ENCODE measurements around the gene ZBTB45. TPM values are rescaled to one million over a fixed set of nuclear protein-coding genes. Genes with fewer than 3 reads are reported as not detected.

Gene ZBTB45
- total RNA-seq, 1 experiment from 2014 or later: 19.7 TPM

- peak within 1 kb of the TSS; percentile 98 for H3K27ac Mint-ChIP-seq
- H3K4me1 Mint-ChIP-seq: peaks cover 9% of the 10 kb centered on the region
- no peaks in the 10 kb centered on the region for H3K36me3 Mint-ChIP-seq
- POLR2A ChIA-PET: interaction anchor here (0.8 to 1.2 kb wide), 2 partner anchors 24 to 44 kb away, joined by 3 to 5 read pairs; partner anchors contain the start of gene ZBTB45
- ATAC-seq: peak; percentile 86
- peak within 1 kb of the TSS; percentile 89 for H3K4me3 Mint-ChIP-seq
- no peaks in the 10 kb centered on the region; the same call in none of the 2 replicates for H3K27me3 Mint-ChIP-seq (ENCODE audit: low read depth)
- peak; percentile 96 for DNase-seq (ENCODE audit: low spot score)
- no peaks in the 10 kb centered on the region for H3K9me3 Mint-ChIP-seq
- CTCF ChIA-PET: interaction anchor here (1.0 to 1.6 kb wide), 3 partner anchors 20 to 44 kb away, joined by 4 to 7 read pairs (median 7); partner anchors contain the start of gene ZBTB45
- TF ChIP-seq ZNF671 (CRISPR knock-in tag; IDR thresholded peaks at IDR 0.05) (no peak), NR2C2 (CRISPR knock-in tag; IDR thresholded peaks at IDR 0.05) (peak; percentile 90), ZBTB43 (CRISPR knock-in tag; IDR thresholded peaks at IDR 0.05) (0 out of 2 replicates have a peak, but pooled peaks have one; percentile 14), TP53 (CRISPR knock-in tag; IDR thresholded peaks at IDR 0.05) (peak; percentile 86; the same call in 1 of the 2 replicates), ZBTB21 (CRISPR knock-in tag; IDR thresholded peaks at IDR 0.05; ENCODE audit: borderline replicate concordance) (peak; percentile 85), AR (CRISPR knock-in tag; IDR thresholded peaks at IDR 0.05) (no peak), FOXJ3 (CRISPR knock-in tag; IDR thresholded peaks at IDR 0.05; ENCODE audit: borderline replicate concordance) (no peak), ZSCAN18 (CRISPR knock-in tag; IDR thresholded peaks at IDR 0.05) (no peak), GABPB1 (CRISPR knock-in tag; IDR thresholded peaks at IDR 0.05) (peak; percentile 77), MYBL2 (CRISPR knock-in tag; IDR thresholded peaks at IDR 0.05) (0 out of 2 replicates have a peak, but pooled peaks have one; percentile 18), JUN (CRISPR knock-in tag; IDR thresholded peaks at IDR 0.05) (no peak), NR3C1 (CRISPR knock-in tag; conservative IDR thresholded peaks at IDR 0.05; ENCODE audit: low read depth) (0 out of 2 replicates have a peak, but pooled peaks have one; percentile 47), ERG (CRISPR knock-in tag; IDR thresholded peaks at IDR 0.05) (no peak), ELF4 (CRISPR knock-in tag; IDR thresholded peaks at IDR 0.05; ENCODE audit: low read depth) (no peak), ZNF281 (CRISPR knock-in tag; IDR thresholded peaks at IDR 0.05) (no peak), ETV6 (CRISPR knock-in tag; IDR thresholded peaks at IDR 0.05) (no peak), FOXK1 (CRISPR knock-in tag; IDR thresholded peaks at IDR 0.05) (peak; percentile 85; the same call in 1 of the 2 replicates), ZNF232 (CRISPR knock-in tag; IDR thresholded peaks at IDR 0.05) (0 out of 2 replicates have a peak, but pooled peaks have one; percentile 51)
- TF ChIP-seq, protein P1, sequence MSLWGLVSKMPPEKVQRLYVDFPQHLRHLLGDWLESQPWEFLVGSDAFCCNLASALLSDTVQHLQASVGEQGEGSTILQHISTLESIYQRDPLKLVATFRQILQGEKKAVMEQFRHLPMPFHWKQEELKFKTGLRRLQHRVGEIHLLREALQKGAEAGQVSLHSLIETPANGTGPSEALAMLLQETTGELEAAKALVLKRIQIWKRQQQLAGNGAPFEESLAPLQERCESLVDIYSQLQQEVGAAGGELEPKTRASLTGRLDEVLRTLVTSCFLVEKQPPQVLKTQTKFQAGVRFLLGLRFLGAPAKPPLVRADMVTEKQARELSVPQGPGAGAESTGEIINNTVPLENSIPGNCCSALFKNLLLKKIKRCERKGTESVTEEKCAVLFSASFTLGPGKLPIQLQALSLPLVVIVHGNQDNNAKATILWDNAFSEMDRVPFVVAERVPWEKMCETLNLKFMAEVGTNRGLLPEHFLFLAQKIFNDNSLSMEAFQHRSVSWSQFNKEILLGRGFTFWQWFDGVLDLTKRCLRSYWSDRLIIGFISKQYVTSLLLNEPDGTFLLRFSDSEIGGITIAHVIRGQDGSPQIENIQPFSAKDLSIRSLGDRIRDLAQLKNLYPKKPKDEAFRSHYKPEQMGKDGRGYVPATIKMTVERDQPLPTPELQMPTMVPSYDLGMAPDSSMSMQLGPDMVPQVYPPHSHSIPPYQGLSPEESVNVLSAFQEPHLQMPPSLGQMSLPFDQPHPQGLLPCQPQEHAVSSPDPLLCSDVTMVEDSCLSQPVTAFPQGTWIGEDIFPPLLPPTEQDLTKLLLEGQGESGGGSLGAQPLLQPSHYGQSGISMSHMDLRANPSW (CRISPR knock-in tag; conservative IDR thresholded peaks at IDR 0.05; ENCODE audit: low read depth): peak; percentile 84; the same call in 1 of the 2 replicates
- TF ChIP-seq, protein P2, sequence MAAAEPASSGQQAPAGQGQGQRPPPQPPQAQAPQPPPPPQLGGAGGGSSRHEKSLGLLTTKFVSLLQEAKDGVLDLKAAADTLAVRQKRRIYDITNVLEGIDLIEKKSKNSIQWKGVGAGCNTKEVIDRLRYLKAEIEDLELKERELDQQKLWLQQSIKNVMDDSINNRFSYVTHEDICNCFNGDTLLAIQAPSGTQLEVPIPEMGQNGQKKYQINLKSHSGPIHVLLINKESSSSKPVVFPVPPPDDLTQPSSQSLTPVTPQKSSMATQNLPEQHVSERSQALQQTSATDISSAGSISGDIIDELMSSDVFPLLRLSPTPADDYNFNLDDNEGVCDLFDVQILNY (CRISPR knock-in tag; IDR thresholded peaks at IDR 0.05): no peak
- TF ChIP-seq, protein P3, sequence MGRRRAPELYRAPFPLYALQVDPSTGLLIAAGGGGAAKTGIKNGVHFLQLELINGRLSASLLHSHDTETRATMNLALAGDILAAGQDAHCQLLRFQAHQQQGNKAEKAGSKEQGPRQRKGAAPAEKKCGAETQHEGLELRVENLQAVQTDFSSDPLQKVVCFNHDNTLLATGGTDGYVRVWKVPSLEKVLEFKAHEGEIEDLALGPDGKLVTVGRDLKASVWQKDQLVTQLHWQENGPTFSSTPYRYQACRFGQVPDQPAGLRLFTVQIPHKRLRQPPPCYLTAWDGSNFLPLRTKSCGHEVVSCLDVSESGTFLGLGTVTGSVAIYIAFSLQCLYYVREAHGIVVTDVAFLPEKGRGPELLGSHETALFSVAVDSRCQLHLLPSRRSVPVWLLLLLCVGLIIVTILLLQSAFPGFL (CRISPR knock-in tag; IDR thresholded peaks at IDR 0.05; ENCODE audit: borderline replicate concordance): no peak
These were observed 43.7 kb downstream of the ZBTB45 start, which contains the start of gene ZNF446 for GRCh38 chr19:58475714-58476497. TSS of gene ZNF446 (plus strand) at chr19:58476352. CDS start at chr19:58477219, 867 bp downstream.

Measured in WTC11 (cell line).